Vagina (tissue), 2 donors: Measurements from ENCODE around the gene CEACAM5.

Source experiments
- CTCF ChIP-seq, 3 experiments: fragments of 450-650 bp in 2 of 3; fragments of 200-600 bp in 1 of 3; sonication (generic) in 1 of 3; IDR thresholded peaks; one replicate each; pipeline ENCODE4 v1.5.1; 2017 to 2019; ENCODE audit warnings: antibody characterized with exemption in 3 of 3, mild to moderate bottlenecking in 2 of 3, moderate library complexity in 2 of 3
- POLR2A ChIP-seq, 2 donors: fragments of 450-650 bp; IDR thresholded peaks; one replicate each; pipeline ENCODE4 v1.6.1; 2017; ENCODE audit warnings: antibody characterized with exemption in 2 of 2, mild to moderate bottlenecking in 2 of 2, moderate library complexity in 2 of 2
- POLR2AphosphoS5 ChIP-seq, 2 donors: sonication (generic); formaldehyde crosslinking; IDR thresholded peaks; one replicate each; pipeline ENCODE4 v1.9.0; 2017; ENCODE audit warnings: antibody characterized with exemption in 2 of 2, mild to moderate bottlenecking in 2 of 2, low read depth in 1 of 2; ENCODE audit not compliant: insufficient read depth in 1 of 2

GRCh38 chr19:41711376-41712261 lies 3.2 kb downstream of the CEACAM5 start:
- no peak for TF ChIP-seq POLR2AphosphoS5 (IDR thresholded peaks at IDR 0.05; ENCODE audit: insufficient read depth in 1 of 2, low read depth in 1 of 2)
- no peak for TF ChIP-seq CTCF (IDR thresholded peaks at IDR 0.05)
- no peak for TF ChIP-seq POLR2A (IDR thresholded peaks at IDR 0.05)
